ENCODE data around the gene ZFP90.

DNA sequence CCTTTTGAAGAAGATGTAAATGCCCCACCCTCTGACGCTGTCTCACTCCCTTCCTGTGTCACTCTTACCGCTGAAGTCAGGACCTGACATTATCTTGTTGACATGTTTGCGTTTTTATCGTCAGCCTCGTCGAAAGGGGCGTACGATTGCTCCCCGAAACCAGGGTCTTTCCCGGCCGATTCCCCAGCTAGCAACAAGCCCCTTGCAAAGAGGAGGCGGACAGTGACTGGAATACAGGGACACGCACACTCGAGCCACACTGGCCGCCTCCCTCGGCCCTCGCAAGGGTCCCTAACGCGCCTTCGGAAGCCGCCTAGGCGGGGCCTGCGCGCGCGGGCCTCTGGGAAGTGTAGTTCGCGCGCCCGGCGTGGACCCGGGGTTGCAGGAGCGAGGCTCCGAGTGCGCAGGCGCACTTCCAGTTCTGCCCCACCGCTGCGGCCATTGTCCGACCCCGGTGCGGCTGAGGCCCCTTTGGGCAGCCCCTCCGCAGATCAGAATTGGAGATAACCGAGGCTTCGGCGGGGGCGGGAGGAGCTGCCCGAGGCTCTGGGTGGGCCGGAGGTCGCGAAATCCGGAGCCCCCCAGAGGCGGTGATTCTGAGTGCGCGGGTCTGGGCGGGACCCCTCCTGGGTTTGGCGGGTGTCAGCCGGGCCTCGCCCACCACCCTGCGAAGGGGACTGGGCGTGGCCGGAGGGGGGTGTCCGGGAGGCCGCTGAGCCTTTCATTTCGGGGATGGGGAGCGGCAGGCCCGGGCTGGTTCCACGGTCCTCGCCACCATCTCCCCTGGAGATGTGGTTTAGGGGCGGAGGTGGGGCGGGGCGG is at the start of gene ZFP90:
- TF ChIP-seq, protein P1, sequence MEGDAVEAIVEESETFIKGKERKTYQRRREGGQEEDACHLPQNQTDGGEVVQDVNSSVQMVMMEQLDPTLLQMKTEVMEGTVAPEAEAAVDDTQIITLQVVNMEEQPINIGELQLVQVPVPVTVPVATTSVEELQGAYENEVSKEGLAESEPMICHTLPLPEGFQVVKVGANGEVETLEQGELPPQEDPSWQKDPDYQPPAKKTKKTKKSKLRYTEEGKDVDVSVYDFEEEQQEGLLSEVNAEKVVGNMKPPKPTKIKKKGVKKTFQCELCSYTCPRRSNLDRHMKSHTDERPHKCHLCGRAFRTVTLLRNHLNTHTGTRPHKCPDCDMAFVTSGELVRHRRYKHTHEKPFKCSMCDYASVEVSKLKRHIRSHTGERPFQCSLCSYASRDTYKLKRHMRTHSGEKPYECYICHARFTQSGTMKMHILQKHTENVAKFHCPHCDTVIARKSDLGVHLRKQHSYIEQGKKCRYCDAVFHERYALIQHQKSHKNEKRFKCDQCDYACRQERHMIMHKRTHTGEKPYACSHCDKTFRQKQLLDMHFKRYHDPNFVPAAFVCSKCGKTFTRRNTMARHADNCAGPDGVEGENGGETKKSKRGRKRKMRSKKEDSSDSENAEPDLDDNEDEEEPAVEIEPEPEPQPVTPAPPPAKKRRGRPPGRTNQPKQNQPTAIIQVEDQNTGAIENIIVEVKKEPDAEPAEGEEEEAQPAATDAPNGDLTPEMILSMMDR (IDR thresholded peaks at IDR 0.05) = no peak
- TF ChIP-seq EP300 (IDR thresholded peaks at IDR 0.05) = no peak

Data from ovary (tissue), 3 donors.